ENCODE results near the gene GPATCH1. TPM values are rescaled to one million over a fixed set of nuclear protein-coding genes. Genes with fewer than 3 reads are reported as not detected.

Gene GPATCH1
- total and polyA plus RNA-seq, 2 of the 4 experiments (the other 2 are of a cell fraction) = 5.1 to 7.5 TPM

- Histone ChIP-seq H3K56ac (ENCODE audit: extremely low read depth, insufficient read depth, low read length) (no peak overlapping the region), H2BK120ac (ENCODE audit: low read depth, low read length) (no peak overlapping the region), H4K8ac (ENCODE audit: low read depth in 2 of 2, low read length in 2 of 2) (no peak overlapping the region), H3K23ac (ENCODE audit: low read depth, low read length) (no peak overlapping the region), H2AK5ac (ENCODE audit: low read depth, low read length) (no peak overlapping the region), H3K4me2 (ENCODE audit: low read depth, low read length) (no peak overlapping the region; the same call in 1 of the 2 replicates), H3K36me3 (ENCODE audit: control insufficient read depth, insufficient read depth, low read length) (no peaks in the 10 kb centered on the region), H3K9me3 (ENCODE audit: control insufficient read depth, insufficient read depth, low read length) (no peaks in the 10 kb centered on the region), H3K27me3 (ENCODE audit: control insufficient read depth, insufficient read depth, low read length) (peaks cover 5% of the 10 kb centered on the region; the same call in 1 of the 2 replicates), H3K9ac (ENCODE audit: low read depth, low read length) (no peak overlapping the region), H3K4me1 (ENCODE audit: control insufficient read depth, insufficient read depth, low read length) (no peaks in the 10 kb centered on the region), H2BK20ac (ENCODE audit: low read depth, low read length) (no peak overlapping the region), H3K27ac (ENCODE audit: insufficient read depth, low read length) (no peak overlapping the region), H4K91ac (ENCODE audit: insufficient read depth, low read depth, low read length) (no peak overlapping the region), H2AFZ (replicated peaks; ENCODE audit: low read length, poor library complexity) (no peak overlapping the region), H3K9me1 (ENCODE audit: insufficient read depth, low read length) (no peaks in the 10 kb centered on the region), H3K18ac (ENCODE audit: low read depth, low read length) (no peak overlapping the region), H3K79me1 (ENCODE audit: low read depth in 1 of 2, low read length in 2 of 2) (peaks cover 0 to 6% of the 10 kb centered on the region in 2 experiments; a peak in 1 of 4 replicates), H2AK9ac (replicated peaks; ENCODE audit: low read depth, low read length, poor library complexity) (no peak overlapping the region), H4K5ac (ENCODE audit: low read depth, low read length) (no peak overlapping the region), H3K4me3 (ENCODE audit: insufficient read depth, low read depth, low read length) (no peak overlapping the region), H4K20me1 (ENCODE audit: insufficient read depth, low read length) (peaks cover 4% of the 10 kb centered on the region; the same call in 1 of the 2 replicates), H2BK5ac (ENCODE audit: low read depth, low read length, poor library complexity, severe bottlenecking) (no peak overlapping the region), H3K14ac (replicated peaks; ENCODE audit: low read depth, low read length) (no peak overlapping the region), H3K4ac (ENCODE audit: low read depth, low read length) (no peak overlapping the region), H2BK15ac (ENCODE audit: low read depth, low read length) (no peak overlapping the region)
- BruUV-seq (replicated peaks) = no TSS peak
- intact Hi-C loops (cut with micrococcal nuclease) (no loop called here), dilution Hi-C loops (cut with HindIII; ENCODE audit: low sequenced_read_pairs, unreplicated experiment) (no loop called here), in situ Hi-C loops (cut with MboI; ENCODE audit: low sequenced_read_pairs) (no loop called here)
- ChIA-PET CTCF (no interaction called here), POLR2A (ENCODE audit: unreplicated experiment) (no interaction called here)
- 13% methylated on average over 3 of the region's 7 CpGs; no CpG with 5 or more reads in 1 of the 2 experiments for WGBS, 2 experiments (ENCODE audit: extremely low coverage in 2 of 2, insufficient read length in 1 of 2)
- ATAC-seq (ENCODE audit: low read depth) = no peak
- DNase-seq = peak; percentile 30
- TF ChIP-seq MXI1 (IDR thresholded peaks at IDR 0.05; ENCODE audit: borderline replicate concordance, low read depth, low read length) (no peak), MAZ (IDR thresholded peaks at IDR 0.05; ENCODE audit: borderline replicate concordance, low read depth, low read length) (no peak), SMC3 (IDR thresholded peaks at IDR 0.05; ENCODE audit: low read depth, low read length) (no peak), BHLHE40 (IDR thresholded peaks at IDR 0.05; ENCODE audit: low read depth, low read length) (no peak), RAD21 (IDR thresholded peaks at IDR 0.05; ENCODE audit: low read length) (no peak), POLR2A (IDR thresholded peaks at IDR 0.05; ENCODE audit: low read depth, low read length) (no peak)
- TF ChIP-seq, protein P1, sequence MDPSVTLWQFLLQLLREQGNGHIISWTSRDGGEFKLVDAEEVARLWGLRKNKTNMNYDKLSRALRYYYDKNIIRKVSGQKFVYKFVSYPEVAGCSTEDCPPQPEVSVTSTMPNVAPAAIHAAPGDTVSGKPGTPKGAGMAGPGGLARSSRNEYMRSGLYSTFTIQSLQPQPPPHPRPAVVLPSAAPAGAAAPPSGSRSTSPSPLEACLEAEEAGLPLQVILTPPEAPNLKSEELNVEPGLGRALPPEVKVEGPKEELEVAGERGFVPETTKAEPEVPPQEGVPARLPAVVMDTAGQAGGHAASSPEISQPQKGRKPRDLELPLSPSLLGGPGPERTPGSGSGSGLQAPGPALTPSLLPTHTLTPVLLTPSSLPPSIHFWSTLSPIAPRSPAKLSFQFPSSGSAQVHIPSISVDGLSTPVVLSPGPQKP (IDR thresholded peaks at IDR 0.05; ENCODE audit: borderline replicate concordance, low read depth, low read length) = no peak
Observed at GRCh38 chr19:33063356-33063752, 17.6 kb upstream of the GPATCH1 start.

All from IMR-90 (cell line).